H1 (cell line): ENCODE data around the gene SERPING1. TPM values are rescaled to one million over a fixed set of nuclear protein-coding genes. Genes with fewer than 3 reads are reported as not detected.

Source experiments
- CTCF ChIP-seq, 3 experiments: IDR thresholded peaks; 1 replicate in 2 of 3; 2 replicates in 1 of 3; pipeline versions ENCODE4 v1.5.1 to v1.6.1; 2011; ENCODE audit warnings: low read length in 3 of 3, mild to moderate bottlenecking in 3 of 3, inconsistent platforms in 2 of 3, low read depth in 1 of 3, moderate library complexity in 1 of 3; ENCODE audit not compliant: insufficient read depth in 1 of 3; ENCODE audit errors: control extremely low read depth in 1 of 3
- KDM1A ChIP-seq: fragments of 200-600, 300-600 bp; sonication (generic); IDR thresholded peaks from 2 replicates; pipeline ENCODE4 v1.7.1; 2016; ENCODE audit warnings: mild to moderate bottlenecking, low read length, borderline replicate concordance
- KDM4A ChIP-seq: IDR thresholded peaks from one replicate; pipeline ENCODE4 v1.7.1; 2012; ENCODE audit warnings: low read depth, mild to moderate bottlenecking, moderate library complexity, low read length, inconsistent platforms; ENCODE audit not compliant: severe bottlenecking
- polyA plus RNA-seq, 7 experiments: library from polyadenylated mRNA; depleted of rRNA in 3 of 7; stranded (reverse) in 5 of 7; unstranded in 2 of 7; fragments of >200 nt in 5 of 7; fragments of 200-250 nt in 2 of 7; gene quantifications; 1 replicate in 5 of 7; 2 replicates in 1 of 7; 4 replicates in 1 of 7; pipeline versions ENCODE4 v1.2.1 to v1.2.3, GENCODE V29; 2011 to 2013; ENCODE audit warnings: missing spikeins in 2 of 7, mixed read lengths in 2 of 7
- total RNA-seq: library from RNA; stranded (reverse); fragmentation: NEBNext Ultra II Directional; extraction: Animal tissue kit (Norgen Biotek cat#: 25700); gene quantifications from 2 replicates; pipeline ENCODE4 v1.2.1, GENCODE V29; 2021
- TF ChIP-seq, protein P1 (sequence below): fragments of 300-600 bp; sonication (generic); IDR thresholded peaks from 2 replicates; pipeline ENCODE4 v1.7.1; 2012; ENCODE audit warnings: low read length, moderate library complexity, mild to moderate bottlenecking, inconsistent platforms; ENCODE audit not compliant: insufficient replicate concordance
- TF ChIP-seq, protein P2 (sequence below): IDR thresholded peaks from 2 replicates; pipeline ENCODE4 v1.6.1; 2012; ENCODE audit warnings: inconsistent platforms

SERPING1 gene
- total and polyA plus RNA-seq, 2 of the 8 experiments (the other 6 are each of a cell fraction or from before 2014, with no cell fraction given), result 50.9 to 54.8 TPM

GRCh38 chr11:57644748-57645688, 47.5 kb downstream of the SERPING1 start (continued):
- TF ChIP-seq, protein P1, sequence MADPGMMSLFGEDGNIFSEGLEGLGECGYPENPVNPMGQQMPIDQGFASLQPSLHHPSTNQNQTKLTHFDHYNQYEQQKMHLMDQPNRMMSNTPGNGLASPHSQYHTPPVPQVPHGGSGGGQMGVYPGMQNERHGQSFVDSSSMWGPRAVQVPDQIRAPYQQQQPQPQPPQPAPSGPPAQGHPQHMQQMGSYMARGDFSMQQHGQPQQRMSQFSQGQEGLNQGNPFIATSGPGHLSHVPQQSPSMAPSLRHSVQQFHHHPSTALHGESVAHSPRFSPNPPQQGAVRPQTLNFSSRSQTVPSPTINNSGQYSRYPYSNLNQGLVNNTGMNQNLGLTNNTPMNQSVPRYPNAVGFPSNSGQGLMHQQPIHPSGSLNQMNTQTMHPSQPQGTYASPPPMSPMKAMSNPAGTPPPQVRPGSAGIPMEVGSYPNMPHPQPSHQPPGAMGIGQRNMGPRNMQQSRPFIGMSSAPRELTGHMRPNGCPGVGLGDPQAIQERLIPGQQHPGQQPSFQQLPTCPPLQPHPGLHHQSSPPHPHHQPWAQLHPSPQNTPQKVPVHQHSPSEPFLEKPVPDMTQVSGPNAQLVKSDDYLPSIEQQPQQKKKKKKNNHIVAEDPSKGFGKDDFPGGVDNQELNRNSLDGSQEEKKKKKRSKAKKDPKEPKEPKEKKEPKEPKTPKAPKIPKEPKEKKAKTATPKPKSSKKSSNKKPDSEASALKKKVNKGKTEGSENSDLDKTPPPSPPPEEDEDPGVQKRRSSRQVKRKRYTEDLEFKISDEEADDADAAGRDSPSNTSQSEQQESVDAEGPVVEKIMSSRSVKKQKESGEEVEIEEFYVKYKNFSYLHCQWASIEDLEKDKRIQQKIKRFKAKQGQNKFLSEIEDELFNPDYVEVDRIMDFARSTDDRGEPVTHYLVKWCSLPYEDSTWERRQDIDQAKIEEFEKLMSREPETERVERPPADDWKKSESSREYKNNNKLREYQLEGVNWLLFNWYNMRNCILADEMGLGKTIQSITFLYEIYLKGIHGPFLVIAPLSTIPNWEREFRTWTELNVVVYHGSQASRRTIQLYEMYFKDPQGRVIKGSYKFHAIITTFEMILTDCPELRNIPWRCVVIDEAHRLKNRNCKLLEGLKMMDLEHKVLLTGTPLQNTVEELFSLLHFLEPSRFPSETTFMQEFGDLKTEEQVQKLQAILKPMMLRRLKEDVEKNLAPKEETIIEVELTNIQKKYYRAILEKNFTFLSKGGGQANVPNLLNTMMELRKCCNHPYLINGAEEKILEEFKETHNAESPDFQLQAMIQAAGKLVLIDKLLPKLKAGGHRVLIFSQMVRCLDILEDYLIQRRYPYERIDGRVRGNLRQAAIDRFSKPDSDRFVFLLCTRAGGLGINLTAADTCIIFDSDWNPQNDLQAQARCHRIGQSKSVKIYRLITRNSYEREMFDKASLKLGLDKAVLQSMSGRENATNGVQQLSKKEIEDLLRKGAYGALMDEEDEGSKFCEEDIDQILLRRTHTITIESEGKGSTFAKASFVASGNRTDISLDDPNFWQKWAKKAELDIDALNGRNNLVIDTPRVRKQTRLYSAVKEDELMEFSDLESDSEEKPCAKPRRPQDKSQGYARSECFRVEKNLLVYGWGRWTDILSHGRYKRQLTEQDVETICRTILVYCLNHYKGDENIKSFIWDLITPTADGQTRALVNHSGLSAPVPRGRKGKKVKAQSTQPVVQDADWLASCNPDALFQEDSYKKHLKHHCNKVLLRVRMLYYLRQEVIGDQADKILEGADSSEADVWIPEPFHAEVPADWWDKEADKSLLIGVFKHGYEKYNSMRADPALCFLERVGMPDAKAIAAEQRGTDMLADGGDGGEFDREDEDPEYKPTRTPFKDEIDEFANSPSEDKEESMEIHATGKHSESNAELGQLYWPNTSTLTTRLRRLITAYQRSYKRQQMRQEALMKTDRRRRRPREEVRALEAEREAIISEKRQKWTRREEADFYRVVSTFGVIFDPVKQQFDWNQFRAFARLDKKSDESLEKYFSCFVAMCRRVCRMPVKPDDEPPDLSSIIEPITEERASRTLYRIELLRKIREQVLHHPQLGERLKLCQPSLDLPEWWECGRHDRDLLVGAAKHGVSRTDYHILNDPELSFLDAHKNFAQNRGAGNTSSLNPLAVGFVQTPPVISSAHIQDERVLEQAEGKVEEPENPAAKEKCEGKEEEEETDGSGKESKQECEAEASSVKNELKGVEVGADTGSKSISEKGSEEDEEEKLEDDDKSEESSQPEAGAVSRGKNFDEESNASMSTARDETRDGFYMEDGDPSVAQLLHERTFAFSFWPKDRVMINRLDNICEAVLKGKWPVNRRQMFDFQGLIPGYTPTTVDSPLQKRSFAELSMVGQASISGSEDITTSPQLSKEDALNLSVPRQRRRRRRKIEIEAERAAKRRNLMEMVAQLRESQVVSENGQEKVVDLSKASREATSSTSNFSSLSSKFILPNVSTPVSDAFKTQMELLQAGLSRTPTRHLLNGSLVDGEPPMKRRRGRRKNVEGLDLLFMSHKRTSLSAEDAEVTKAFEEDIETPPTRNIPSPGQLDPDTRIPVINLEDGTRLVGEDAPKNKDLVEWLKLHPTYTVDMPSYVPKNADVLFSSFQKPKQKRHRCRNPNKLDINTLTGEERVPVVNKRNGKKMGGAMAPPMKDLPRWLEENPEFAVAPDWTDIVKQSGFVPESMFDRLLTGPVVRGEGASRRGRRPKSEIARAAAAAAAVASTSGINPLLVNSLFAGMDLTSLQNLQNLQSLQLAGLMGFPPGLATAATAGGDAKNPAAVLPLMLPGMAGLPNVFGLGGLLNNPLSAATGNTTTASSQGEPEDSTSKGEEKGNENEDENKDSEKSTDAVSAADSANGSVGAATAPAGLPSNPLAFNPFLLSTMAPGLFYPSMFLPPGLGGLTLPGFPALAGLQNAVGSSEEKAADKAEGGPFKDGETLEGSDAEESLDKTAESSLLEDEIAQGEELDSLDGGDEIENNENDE, result no peak
- TF ChIP-seq, protein P2, sequence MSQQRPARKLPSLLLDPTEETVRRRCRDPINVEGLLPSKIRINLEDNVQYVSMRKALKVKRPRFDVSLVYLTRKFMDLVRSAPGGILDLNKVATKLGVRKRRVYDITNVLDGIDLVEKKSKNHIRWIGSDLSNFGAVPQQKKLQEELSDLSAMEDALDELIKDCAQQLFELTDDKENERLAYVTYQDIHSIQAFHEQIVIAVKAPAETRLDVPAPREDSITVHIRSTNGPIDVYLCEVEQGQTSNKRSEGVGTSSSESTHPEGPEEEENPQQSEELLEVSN, result no peak
- peak; percentile 79 to 89 (median 85) for TF ChIP-seq CTCF (IDR thresholded peaks at IDR 0.05; ENCODE audit: control extremely low read depth in 1 of 3, insufficient read depth in 1 of 3, low read depth in 1 of 3, low read length in 3 of 3)
- no peak for TF ChIP-seq KDM1A
- no peak for TF ChIP-seq KDM4A
